ENCODE measurements around the gene ATAD3B.
"Not testable (repeated sequence)": the region's sequence is repeated elsewhere in the genome, so short reads cannot be mapped to it uniquely, and the experiment has no call there.

Gene ATAD3B

GRCh38 chr1:1479547-1480487, 8.3 kb downstream of the ATAD3B start:
- no peak for DNase-seq (ENCODE audit: low read depth, low spot score)

GRCh38 chr1:1480488-1480867, 8.9 kb downstream of the ATAD3B start:
- DNase-seq (ENCODE audit: low read depth, low spot score) = not testable (repeated sequence)

GRCh38 chr1:1481811-1482210, 10.2 kb downstream of the ATAD3B start:
- DNase-seq (ENCODE audit: low read depth, low spot score) = not testable (repeated sequence)

- no peak for DNase-seq (ENCODE audit: low read depth, low spot score)
Measured at GRCh38 chr1:1482856-1483255, 11.3 kb downstream of the ATAD3B start.

GRCh38 chr1:1483714-1484113, 12.1 kb downstream of the ATAD3B start:
- DNase-seq (ENCODE audit: low read depth, low spot score) = no peak

- DNase-seq (ENCODE audit: low read depth, low spot score) = not testable (repeated sequence)
Measured at GRCh38 chr1:1484976-1485750, 13.6 kb downstream of the ATAD3B start.

GRCh38 chr1:1485755-1486317, 14.3 kb downstream of the ATAD3B start:
- DNase-seq (ENCODE audit: low read depth, low spot score) = not testable (repeated sequence)

- DNase-seq (ENCODE audit: low read depth, low spot score) = no peak
Measured at GRCh38 chr1:1487701-1488100, 16.1 kb downstream of the ATAD3B start.

GRCh38 chr1:1489231-1489630, 17.7 kb downstream of the ATAD3B start:
- no peak for DNase-seq (ENCODE audit: low read depth, low spot score)

- no peak for DNase-seq (ENCODE audit: low read depth, low spot score)
Measured at GRCh38 chr1:1489861-1490260, 18.3 kb downstream of the ATAD3B start.

GRCh38 chr1:1490633-1491230, 19.2 kb downstream of the ATAD3B start:
- no peak for DNase-seq (ENCODE audit: low read depth, low spot score)

- DNase-seq (ENCODE audit: low read depth, low spot score) = no peak
Measured at GRCh38 chr1:1491601-1492000, 20.0 kb downstream of the ATAD3B start.

- not testable (repeated sequence) for DNase-seq (ENCODE audit: low read depth, low spot score)
Measured at GRCh38 chr1:1494311-1494710, 22.7 kb downstream of the ATAD3B start.

- not testable (repeated sequence) for DNase-seq (ENCODE audit: low read depth, low spot score)
Measured at GRCh38 chr1:1495461-1495975, 24.0 kb downstream of the ATAD3B start.

GRCh38 chr1:1504777-1505365, 33.3 kb downstream of the ATAD3B start:
- peak; percentile 47 for DNase-seq (ENCODE audit: low read depth, low spot score)

- not testable (repeated sequence) for DNase-seq (ENCODE audit: low read depth, low spot score)
Measured at GRCh38 chr1:1505366-1505798, 33.8 kb downstream of the ATAD3B start.

GRCh38 chr1:1505801-1506200, 34.2 kb downstream of the ATAD3B start:
- not testable (repeated sequence) for DNase-seq (ENCODE audit: low read depth, low spot score)

- no peak for DNase-seq (ENCODE audit: low read depth, low spot score)
Measured at GRCh38 chr1:1507305-1507704, 35.7 kb downstream of the ATAD3B start.

- not testable (repeated sequence) for DNase-seq (ENCODE audit: low read depth, low spot score)
Measured at GRCh38 chr1:1508775-1509464, 37.4 kb downstream of the ATAD3B start.

GRCh38 chr1:1509465-1509850, 37.9 kb downstream of the ATAD3B start:
- not testable (repeated sequence) for DNase-seq (ENCODE audit: low read depth, low spot score)
